ENCODE measurements around the gene SELENOO. TPM values are rescaled to one million over a fixed set of nuclear protein-coding genes. Genes with fewer than 3 reads are reported as not detected.

SELENOO gene
- total RNA-seq, 1 experiment from 2014 or later: 32.8 TPM

- BruUV-seq (replicated peaks): no TSS peak
- intact Hi-C loops (cut with micrococcal nuclease): loop anchor here (5.0 kb wide), 1 partner anchor 89 kb away; the partner anchor contains the start of gene PPP6R2
Observed at GRCh38 chr22:50253046-50253915, 52.5 kb downstream of the SELENOO start.

GRCh38 chr22:50253941-50254340 lies 53.1 kb downstream of the SELENOO start:
- Histone ChIP-seq H4K20me1 (ENCODE audit: low read length) (no peaks in the 10 kb centered on the region), H3F3A (ENCODE audit: low read length, unreplicated experiment) (no peaks in the 10 kb centered on the region), H2AFZ (ENCODE audit: low read length) (no peak overlapping the region), H3K27me3 (ENCODE audit: low read length) (no peaks in the 10 kb centered on the region), H3K36me3 (ENCODE audit: low read depth, low read length) (no peaks in the 10 kb centered on the region), H3K9me2 (replicated peaks; ENCODE audit: low read length) (no peaks in the 10 kb centered on the region), H3K27ac (ENCODE audit: low read length) (no peak overlapping the region), H3K4me1 (ENCODE audit: insufficient read depth, low read length) (peaks cover 7% of the 10 kb centered on the region; the same call in 1 of the 2 replicates), H3K4me3 (ENCODE audit: low read length) (no peak overlapping the region), H3K9me3 (ENCODE audit: low read length) (no peaks in the 10 kb centered on the region), H3K4me2 (ENCODE audit: low read length) (no peak overlapping the region), H3K9ac (ENCODE audit: low read length) (no peak overlapping the region), H3K79me2 (ENCODE audit: low read length) (peaks cover 5% of the 10 kb centered on the region; the same call in 1 of the 2 replicates)
- no peak for DNase-seq
- ChIA-PET CTCF (no interaction called here), POLR2A (ENCODE audit: unreplicated experiment) (no interaction called here)
- intact Hi-C loops (cut with micrococcal nuclease): loop anchor here (5.0 kb wide), 1 partner anchor 88 kb away; the partner anchor contains the start of gene PPP6R2
- no peak for ATAC-seq
- TF ChIP-seq CTCF (conservative IDR thresholded peaks at IDR 0.05; ENCODE audit: low read depth, low read length): no peak
- TF ChIP-seq EZH2phosphoT487 (IDR thresholded peaks at IDR 0.05; ENCODE audit: borderline replicate concordance, low read length): no peak
- no peak for TF ChIP-seq EZH2 (IDR thresholded peaks at IDR 0.05; ENCODE audit: low read length, unreplicated experiment)
- BruUV-seq (replicated peaks): no TSS peak

More at GRCh38 chr22:50253046-50253915, 52.5 kb downstream of the SELENOO start:
- TF ChIP-seq EZH2 (IDR thresholded peaks at IDR 0.05; ENCODE audit: low read length, unreplicated experiment): no peak
- TF ChIP-seq CTCF (conservative IDR thresholded peaks at IDR 0.05; ENCODE audit: low read depth, low read length): no peak
- Histone ChIP-seq H3K27me3 (ENCODE audit: low read length) (no peaks in the 10 kb centered on the region), H2AFZ (ENCODE audit: low read length) (no peak overlapping the region), H3K9me3 (ENCODE audit: low read length) (no peaks in the 10 kb centered on the region), H3K27ac (ENCODE audit: low read length) (no peak overlapping the region), H3K36me3 (ENCODE audit: low read depth, low read length) (no peaks in the 10 kb centered on the region), H3K9ac (ENCODE audit: low read length) (no peak overlapping the region), H4K20me1 (ENCODE audit: low read length) (no peaks in the 10 kb centered on the region), H3K4me1 (ENCODE audit: insufficient read depth, low read length) (peaks cover 7% of the 10 kb centered on the region; the same call in 1 of the 2 replicates), H3F3A (ENCODE audit: low read length, unreplicated experiment) (no peaks in the 10 kb centered on the region), H3K79me2 (ENCODE audit: low read length) (peaks cover 5% of the 10 kb centered on the region; the same call in 1 of the 2 replicates), H3K4me3 (ENCODE audit: low read length) (no peak overlapping the region), H3K9me2 (replicated peaks; ENCODE audit: low read length) (no peaks in the 10 kb centered on the region), H3K4me2 (ENCODE audit: low read length) (no peak overlapping the region)
- CTCF ChIA-PET: interaction anchor here (0.6 to 0.8 kb wide), 2 partner anchors 18 to 89 kb away, joined by 4 to 16 read pairs; no protein-coding TSS in a partner anchor
- POLR2A ChIA-PET (ENCODE audit: unreplicated experiment): interaction anchor here (0.5 kb wide), 1 partner anchor 225 kb away, joined by 3 read pairs; no protein-coding TSS in a partner anchor
- DNase-seq (no peak), ATAC-seq (no peak)

GRCh38 chr22:50255099-50255498 lies 54.3 kb downstream of the SELENOO start:
- no peaks in the 10 kb centered on the region for H3K27me3 ChIP-seq (ENCODE audit: low read length)
- TF ChIP-seq EZH2phosphoT487 (IDR thresholded peaks at IDR 0.05; ENCODE audit: borderline replicate concordance, low read length) (no peak), EZH2 (IDR thresholded peaks at IDR 0.05; ENCODE audit: low read length, unreplicated experiment) (no peak), CTCF (conservative IDR thresholded peaks at IDR 0.05; ENCODE audit: low read depth, low read length) (no peak)
- H4K20me1 ChIP-seq (ENCODE audit: low read length): no peaks in the 10 kb centered on the region
- intact Hi-C loops (cut with micrococcal nuclease): no loop called here
- no peak for DNase-seq
- ChIA-PET CTCF (no interaction called here), POLR2A (ENCODE audit: unreplicated experiment) (no interaction called here)
- H3K9me2 ChIP-seq (replicated peaks; ENCODE audit: low read length): no peaks in the 10 kb centered on the region
- H3K4me1 ChIP-seq (ENCODE audit: insufficient read depth, low read length): peaks cover 4% of the 10 kb centered on the region; the same call in 1 of the 2 replicates
- H3K36me3 ChIP-seq (ENCODE audit: low read depth, low read length): no peaks in the 10 kb centered on the region
- no peak overlapping the region for H3K4me2 ChIP-seq (ENCODE audit: low read length)
- no peak overlapping the region for H3K9ac ChIP-seq (ENCODE audit: low read length)
- H2AFZ ChIP-seq (ENCODE audit: low read length): no peak overlapping the region
- peaks cover 6% of the 10 kb centered on the region for H3K79me2 ChIP-seq (ENCODE audit: low read length)
- no peak overlapping the region for H3K4me3 ChIP-seq (ENCODE audit: low read length)
- H3K27ac ChIP-seq (ENCODE audit: low read length): no peak overlapping the region
- no peaks in the 10 kb centered on the region for H3K9me3 ChIP-seq (ENCODE audit: low read length)
- no peak for ATAC-seq
- H3F3A ChIP-seq (ENCODE audit: low read length, unreplicated experiment): no peaks in the 10 kb centered on the region
- no TSS peak for BruUV-seq (replicated peaks)

Measured in PC-3 (cell line).